Testis (tissue), 3 donors: ENCODE results near the gene SLC25A21. TPM values are rescaled to one million over a fixed set of nuclear protein-coding genes. Genes with fewer than 3 reads are reported as not detected.
A peak's percentile ranks its signal among the peaks of the same experiment; 100 is the strongest.

Experiments used
- DNase-seq: peaks from one replicate; pipeline ENCODE4 v3.0.0-alpha.2; 2019
- H3K27ac ChIP-seq, 2 donors: fragments of 200-600 bp; sonication (generic); one replicate each; pipeline ENCODE4 v1.5.1; 2019
- H3K27me3 ChIP-seq: fragments of 200-600 bp; sonication (generic); one replicate; pipeline ENCODE4 v1.5.1; 2019
- H3K36me3 ChIP-seq: fragments of 200-600 bp; sonication (generic); one replicate; pipeline ENCODE4 v1.5.1; 2017; ENCODE audit warnings: low read depth; ENCODE audit errors: missing control alignments
- H3K4me1 ChIP-seq: fragments of 200-600 bp; sonication (generic); one replicate; pipeline ENCODE4 v1.5.1; 2019
- H3K4me3 ChIP-seq, 2 donors: fragments of 200-600 bp; sonication (generic); one replicate each; pipeline ENCODE4 v1.5.1; 2017 to 2019
- H3K9me3 ChIP-seq: fragments of 200-600 bp; sonication (generic); one replicate; pipeline ENCODE4 v1.5.1; 2017
- POLR2A ChIP-seq: fragments of 450-650 bp; IDR thresholded peaks from one replicate; pipeline ENCODE4 v1.6.1; 2017; ENCODE audit warnings: antibody characterized with exemption, mild to moderate bottlenecking, moderate library complexity
- WGBS, 2 donors: methylation state at CpG; one replicate each; pipeline ENCODE4 v1.1.5; 2018; 5-methylcytosine and 5-hydroxymethylcytosine counted together
- intact Hi-C: fragments of 100-400 bp; cut with DNase I; formaldehyde crosslinking; loops from one replicate; pipeline ENCODE4 v1.15.1; 2023; ENCODE audit warnings: low total_unique reads
- polyA plus RNA-seq: library from polyadenylated mRNA; stranded (reverse); fragments of 350-450 nt; fragmentation: Illumina TruSeq; extraction: RNeasy Lipid Tissue Mini Kit (QIAGEN cat#74804); gene quantifications from one replicate; pipeline ENCODE4 v1.2.3, GENCODE V29; 2014; ENCODE audit warnings: low read depth, low replicate concordance; ENCODE audit not compliant: insufficient read depth
- total RNA-seq, 2 donors: library from RNA; depleted of rRNA; stranded (reverse); fragments of >200 nt; gene quantifications; one replicate each; pipeline ENCODE4 v1.2.3, GENCODE V29; 2016
- TF ChIP-seq, protein P1 (sequence below), 3 experiments: fragments of 450-650 bp in 2 of 3; fragments of 200-600 bp in 1 of 3; sonication (generic) in 1 of 3; IDR thresholded peaks; one replicate each; pipeline ENCODE4 v1.5.1; 2016 to 2019; ENCODE audit warnings: antibody characterized with exemption in 3 of 3, mild to moderate bottlenecking in 2 of 3, moderate library complexity in 1 of 3

Gene SLC25A21
- total and polyA plus RNA-seq, 3 donors from 2014 or later: 4.4 to 16.0 (median 13.6) TPM

DNA sequence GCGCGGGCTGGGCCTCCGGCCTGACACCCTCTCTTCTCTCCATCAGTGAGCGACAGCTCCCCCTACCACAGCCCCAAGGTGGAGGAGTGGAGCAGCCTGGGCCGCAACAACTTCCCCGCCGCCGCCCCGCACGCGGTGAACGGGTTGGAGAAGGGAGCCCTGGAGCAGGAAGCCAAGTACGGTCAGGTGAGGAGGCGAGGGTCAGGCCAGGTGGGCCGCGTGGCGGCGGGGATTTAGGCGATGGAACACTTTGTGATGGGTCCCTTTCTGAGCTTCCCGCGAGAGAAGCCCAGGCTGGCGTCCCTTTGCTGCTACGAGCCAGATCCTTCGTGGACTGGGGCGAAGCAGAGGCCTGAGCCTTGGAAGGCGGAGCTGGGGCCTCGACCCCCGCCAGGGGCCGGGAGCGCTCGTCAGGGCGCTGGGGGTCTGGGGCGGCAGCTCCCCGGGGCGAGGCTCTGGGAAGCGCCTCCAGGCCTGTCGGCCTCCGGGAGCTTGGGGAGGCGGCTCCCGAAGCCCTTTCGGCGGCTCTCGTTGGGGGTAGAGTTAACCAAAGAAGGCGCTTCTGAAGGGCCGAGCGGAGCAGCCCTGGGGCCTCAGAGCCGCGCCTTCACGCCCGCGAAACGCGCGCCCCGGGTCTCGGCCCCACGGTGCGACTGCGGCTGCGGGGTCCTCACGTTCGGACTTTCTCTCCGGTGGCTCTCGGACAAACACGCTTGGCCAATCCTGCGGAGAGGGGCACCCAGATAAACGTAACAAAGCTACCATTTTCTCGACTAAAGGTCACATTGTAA, 505.8 kb downstream of the SLC25A21 start:
- DNase-seq: no peak
- H3K36me3 ChIP-seq: no peaks in the 10 kb centered on the region
- no peaks in the 10 kb centered on the region for H3K9me3 ChIP-seq
- peaks cover 4% of the 10 kb centered on the region for H3K27me3 ChIP-seq
- intact Hi-C loops: no loop called here
- H3K4me1 ChIP-seq: no peaks in the 10 kb centered on the region
- TF ChIP-seq POLR2A: no peak
- TF ChIP-seq, protein P1, sequence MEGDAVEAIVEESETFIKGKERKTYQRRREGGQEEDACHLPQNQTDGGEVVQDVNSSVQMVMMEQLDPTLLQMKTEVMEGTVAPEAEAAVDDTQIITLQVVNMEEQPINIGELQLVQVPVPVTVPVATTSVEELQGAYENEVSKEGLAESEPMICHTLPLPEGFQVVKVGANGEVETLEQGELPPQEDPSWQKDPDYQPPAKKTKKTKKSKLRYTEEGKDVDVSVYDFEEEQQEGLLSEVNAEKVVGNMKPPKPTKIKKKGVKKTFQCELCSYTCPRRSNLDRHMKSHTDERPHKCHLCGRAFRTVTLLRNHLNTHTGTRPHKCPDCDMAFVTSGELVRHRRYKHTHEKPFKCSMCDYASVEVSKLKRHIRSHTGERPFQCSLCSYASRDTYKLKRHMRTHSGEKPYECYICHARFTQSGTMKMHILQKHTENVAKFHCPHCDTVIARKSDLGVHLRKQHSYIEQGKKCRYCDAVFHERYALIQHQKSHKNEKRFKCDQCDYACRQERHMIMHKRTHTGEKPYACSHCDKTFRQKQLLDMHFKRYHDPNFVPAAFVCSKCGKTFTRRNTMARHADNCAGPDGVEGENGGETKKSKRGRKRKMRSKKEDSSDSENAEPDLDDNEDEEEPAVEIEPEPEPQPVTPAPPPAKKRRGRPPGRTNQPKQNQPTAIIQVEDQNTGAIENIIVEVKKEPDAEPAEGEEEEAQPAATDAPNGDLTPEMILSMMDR (IDR thresholded peaks at IDR 0.05): no peak
- H3K4me3 ChIP-seq: peak overlapping the region; percentile 23 to 24
- H3K27ac ChIP-seq: no peak overlapping the region
- 5 to 6% methylated on average over 28 to 68 of the region's 68 CpGs for whole genome bisulfite sequencing, 2 donors

DNA sequence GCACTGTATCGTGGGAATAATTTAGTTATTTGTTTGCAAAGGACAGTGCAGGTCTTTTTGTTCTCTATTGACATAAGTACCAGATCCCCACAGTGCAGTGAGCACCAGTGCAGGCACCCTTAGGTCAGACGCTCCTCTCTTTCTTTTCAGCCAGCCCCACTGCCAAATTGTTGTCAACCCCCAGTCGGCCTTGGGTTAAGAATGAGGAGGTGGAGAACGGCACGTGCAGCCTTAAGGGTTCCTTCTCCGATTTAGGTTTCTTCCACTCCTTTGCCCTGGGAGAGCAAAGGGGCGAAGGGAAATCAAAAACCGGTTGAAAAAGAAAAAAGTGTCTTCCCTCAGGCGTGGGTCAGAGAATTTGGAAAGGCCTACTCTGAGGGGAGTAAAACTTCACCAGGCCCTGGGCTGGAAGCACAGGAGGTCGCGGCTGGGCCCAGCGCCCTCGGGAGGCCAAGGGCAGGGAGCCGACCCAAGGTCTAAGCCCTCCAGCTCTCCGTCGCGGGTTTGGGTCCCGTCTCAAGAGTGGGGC, 506.5 kb downstream of the SLC25A21 start:
- 20 to 21% methylated on average over 9 to 18 of the region's 18 CpGs for WGBS, 2 donors
- no peaks in the 10 kb centered on the region for H3K36me3 ChIP-seq
- TF ChIP-seq, protein P1 (IDR thresholded peaks at IDR 0.05): no peak
- TF ChIP-seq POLR2A: no peak
- H3K27me3 ChIP-seq: peaks cover 4% of the 10 kb centered on the region
- no peaks in the 10 kb centered on the region for H3K4me1 ChIP-seq
- no peak for DNase-seq
- no peaks in the 10 kb centered on the region for H3K9me3 ChIP-seq
- intact Hi-C loops: no loop called here
- H3K4me3 ChIP-seq: no peak overlapping the region
- no peak overlapping the region for H3K27ac ChIP-seq

DNA sequence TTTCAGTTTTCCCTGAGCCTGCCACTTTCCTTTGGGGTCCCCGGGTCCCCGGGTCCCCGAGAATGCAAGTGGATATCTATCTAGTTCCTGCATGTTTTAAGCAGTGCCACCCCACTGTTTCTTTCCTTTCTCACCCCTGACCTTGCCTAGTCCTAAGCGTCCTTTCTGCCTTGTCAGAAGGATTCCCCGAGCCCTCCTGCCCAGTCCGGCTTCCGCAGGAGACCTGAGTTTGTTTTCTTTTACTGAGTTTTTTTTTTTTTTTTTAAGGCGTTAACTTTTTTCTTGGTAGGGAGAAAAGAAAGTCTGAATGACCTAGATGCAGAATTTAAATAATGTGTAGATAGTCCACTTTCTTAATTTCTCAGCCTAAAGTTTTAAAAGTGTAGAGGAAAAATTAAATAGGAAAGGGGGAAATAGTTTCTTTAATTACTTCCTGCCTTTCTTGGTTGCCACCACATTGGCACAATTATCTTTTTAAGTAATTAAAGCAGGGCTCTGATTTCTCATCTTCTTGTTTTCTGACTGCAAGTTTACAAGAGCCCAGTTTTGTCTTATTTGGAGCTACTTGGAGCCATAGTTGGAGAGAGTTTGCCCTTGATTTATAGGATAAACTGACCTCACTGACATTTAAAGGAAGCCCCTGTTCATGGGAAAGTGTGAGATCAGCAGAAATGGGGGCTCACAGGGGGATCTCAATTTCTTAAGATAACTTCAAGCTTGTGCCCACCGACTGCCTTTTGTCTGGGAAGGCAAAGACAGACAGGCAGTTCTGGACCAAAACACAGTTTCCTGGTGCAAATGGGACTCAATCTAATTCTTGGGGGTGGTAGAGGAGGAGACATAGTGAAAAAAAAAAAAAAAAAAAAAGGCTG, 507.8 kb downstream of the SLC25A21 start:
- Histone ChIP-seq H3K9me3 (no peaks in the 10 kb centered on the region), H3K27me3 (peaks cover 4% of the 10 kb centered on the region), H3K4me1 (no peaks in the 10 kb centered on the region), H3K4me3 (no peak overlapping the region), H3K27ac (no peak overlapping the region), H3K36me3 (no peaks in the 10 kb centered on the region)
- intact Hi-C loops: no loop called here
- no peak for DNase-seq
- TF ChIP-seq POLR2A: no peak
- TF ChIP-seq, protein P1 (IDR thresholded peaks at IDR 0.05): no peak
- 11 to 15% methylated on average over 9 of the region's 9 CpGs for WGBS, 2 donors

- 1 to 3% methylated on average over 29 to 37 of the region's 39 CpGs for WGBS, 2 donors
- Histone ChIP-seq H3K27ac (no peak overlapping the region), H3K4me1 (peaks cover under 1% of the 10 kb centered on the region), H3K9me3 (no peaks in the 10 kb centered on the region), H3K36me3 (no peaks in the 10 kb centered on the region), H3K27me3 (peaks cover 4% of the 10 kb centered on the region), H3K4me3 (no peak overlapping the region)
- TF ChIP-seq, protein P1 (IDR thresholded peaks at IDR 0.05): no peak
- no peak for TF ChIP-seq POLR2A
- DNase-seq: no peak
- intact Hi-C loops: no loop called here
These were observed 508.7 kb downstream of the SLC25A21 start for GRCh38 chr14:36663404-36664321.
